Central memory CD4-positive, alpha-beta T cell (primary cell): ENCODE measurements around the gene ADGRG3.
"Not testable (repeated sequence)": the region's sequence is repeated elsewhere in the genome, so short reads cannot be mapped to it uniquely, and the experiment has no call there.

ENCODE experiments used
- DNase-seq: peaks from one replicate; pipeline ENCODE4 v3.0.0; 2022

ADGRG3 gene

DNA sequence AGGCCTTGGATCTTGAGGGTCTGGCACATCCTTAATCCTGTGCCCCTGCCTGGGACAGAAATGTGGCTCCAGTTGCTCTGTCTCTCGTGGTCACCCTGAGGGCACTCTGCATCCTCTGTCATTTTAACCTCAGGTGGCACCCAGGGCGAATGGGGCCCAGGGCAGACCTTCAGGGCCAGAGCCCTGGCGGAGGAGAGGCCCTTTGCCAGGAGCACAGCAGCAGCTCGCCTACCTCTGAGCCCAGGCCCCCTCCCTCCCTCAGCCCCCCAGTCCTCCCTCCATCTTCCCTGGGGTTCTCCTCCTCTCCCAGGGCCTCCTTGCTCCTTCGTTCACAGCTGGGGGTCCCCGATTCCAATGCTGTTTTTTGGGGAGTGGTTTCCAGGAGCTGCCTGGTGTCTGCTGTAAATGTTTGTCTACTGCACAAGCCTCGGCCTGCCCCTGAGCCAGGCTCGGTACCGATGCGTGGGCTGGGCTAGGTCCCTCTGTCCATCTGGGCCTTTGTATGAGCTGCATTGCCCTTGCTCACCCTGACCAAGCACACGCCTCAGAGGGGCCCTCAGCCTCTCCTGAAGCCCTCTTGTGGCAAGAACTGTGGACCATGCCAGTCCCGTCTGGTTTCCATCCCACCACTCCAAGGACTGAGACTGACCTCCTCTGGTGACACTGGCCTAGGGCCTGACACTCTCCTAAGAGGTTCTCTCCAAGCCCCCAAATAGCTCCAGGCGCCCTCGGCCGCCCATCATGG lies 4.0 kb upstream of the ADGRG3 start:
- no peak for DNase-seq

DNA sequence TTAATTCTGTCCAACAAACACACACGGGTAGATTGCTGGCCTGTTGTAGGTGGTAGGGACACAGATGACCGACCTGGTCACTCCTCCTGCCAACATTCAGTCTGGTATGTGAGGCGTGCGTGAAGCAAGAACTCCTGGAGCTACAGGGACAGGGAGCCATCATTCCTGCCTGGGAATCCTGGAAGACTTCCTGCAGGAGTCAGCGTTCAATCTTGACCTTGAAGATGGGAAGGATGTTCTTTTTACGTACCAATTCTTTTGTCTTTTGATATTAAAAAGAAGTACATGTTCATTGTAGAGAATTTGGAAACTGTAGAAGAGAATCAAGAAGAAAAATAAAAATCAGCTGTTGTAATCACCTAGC lies 3.5 kb upstream of the ADGRG3 start:
- DNase-seq: no peak

DNA sequence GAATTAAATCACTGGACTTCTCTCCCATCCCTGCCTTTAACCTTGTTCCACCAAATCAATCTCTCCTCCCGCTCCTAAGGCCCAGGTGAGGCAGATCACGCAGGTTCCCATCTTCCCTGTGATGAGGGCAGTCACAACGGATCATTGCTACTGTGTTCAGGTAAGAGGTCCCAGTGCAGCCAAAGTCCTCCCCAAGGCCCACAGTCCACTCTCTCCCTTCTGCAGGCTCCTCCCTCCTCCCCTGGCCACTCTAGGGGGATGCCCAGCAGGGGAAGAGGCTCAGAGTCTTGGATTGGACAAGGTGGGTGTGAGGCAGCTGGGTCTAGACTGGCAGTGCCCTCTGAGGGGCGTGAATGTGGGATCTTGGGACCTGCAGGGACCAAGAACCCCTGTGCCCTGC lies 2.6 kb upstream of the ADGRG3 start:
- DNase-seq: no peak

DNA sequence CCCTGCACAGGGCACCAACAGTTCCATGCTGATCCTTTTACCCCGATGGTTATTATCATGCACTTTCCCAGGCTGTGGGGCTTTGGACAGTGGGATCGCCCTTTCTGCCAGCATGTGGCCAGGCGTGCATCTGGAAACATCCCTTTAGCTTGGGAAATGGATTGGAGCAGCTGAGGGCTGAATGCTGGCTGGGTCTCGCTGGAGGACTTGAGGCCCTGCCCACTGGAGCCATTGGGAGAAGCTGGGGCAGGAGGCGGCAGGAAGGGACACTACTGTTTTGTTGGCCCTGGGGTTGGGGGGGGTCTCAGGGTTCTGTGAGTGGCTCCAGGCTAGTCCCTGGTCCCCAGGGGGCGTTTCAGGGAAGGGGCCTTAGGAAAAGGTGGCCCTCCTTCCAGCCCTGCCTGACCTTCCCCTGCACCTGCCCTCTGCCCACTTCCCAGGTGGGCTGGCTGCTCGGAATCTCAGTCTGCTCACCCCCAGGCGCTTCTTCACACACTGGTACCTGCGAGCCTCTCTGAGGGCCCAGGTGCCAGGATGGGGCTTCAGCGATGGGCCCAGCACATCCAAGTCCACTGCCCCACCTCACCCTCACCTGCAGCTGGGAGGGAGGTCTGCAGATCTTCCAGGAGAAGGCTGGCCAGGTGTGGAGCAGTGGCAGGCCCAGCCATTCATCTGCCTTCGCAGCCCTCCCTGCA lies 1.6 kb upstream of the ADGRG3 start:
- no peak for DNase-seq

DNA sequence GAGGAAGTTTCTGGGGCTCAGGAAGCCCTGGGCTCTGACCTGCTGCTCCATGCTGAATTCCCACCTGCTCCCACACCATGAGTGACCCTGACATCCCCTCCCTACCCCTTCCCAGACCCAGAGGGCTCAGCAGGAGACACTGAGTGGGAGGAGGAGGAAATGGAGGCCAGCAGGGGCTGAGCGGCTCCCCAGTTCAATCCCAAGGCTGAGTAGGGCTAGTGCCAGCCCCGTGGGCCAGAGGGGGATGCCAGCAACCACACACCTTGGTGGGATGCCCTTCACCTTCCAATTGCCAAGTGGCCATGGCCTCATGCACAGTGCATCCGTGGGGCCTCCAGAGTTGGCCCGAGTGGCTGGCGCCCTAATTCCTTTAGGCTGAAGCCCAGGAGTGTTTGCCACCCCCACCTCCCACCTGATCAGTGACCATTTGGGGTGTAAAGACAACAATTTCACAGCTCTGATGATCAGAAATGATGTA lies 1.0 kb upstream of the ADGRG3 start:
- DNase-seq: no peak

DNA sequence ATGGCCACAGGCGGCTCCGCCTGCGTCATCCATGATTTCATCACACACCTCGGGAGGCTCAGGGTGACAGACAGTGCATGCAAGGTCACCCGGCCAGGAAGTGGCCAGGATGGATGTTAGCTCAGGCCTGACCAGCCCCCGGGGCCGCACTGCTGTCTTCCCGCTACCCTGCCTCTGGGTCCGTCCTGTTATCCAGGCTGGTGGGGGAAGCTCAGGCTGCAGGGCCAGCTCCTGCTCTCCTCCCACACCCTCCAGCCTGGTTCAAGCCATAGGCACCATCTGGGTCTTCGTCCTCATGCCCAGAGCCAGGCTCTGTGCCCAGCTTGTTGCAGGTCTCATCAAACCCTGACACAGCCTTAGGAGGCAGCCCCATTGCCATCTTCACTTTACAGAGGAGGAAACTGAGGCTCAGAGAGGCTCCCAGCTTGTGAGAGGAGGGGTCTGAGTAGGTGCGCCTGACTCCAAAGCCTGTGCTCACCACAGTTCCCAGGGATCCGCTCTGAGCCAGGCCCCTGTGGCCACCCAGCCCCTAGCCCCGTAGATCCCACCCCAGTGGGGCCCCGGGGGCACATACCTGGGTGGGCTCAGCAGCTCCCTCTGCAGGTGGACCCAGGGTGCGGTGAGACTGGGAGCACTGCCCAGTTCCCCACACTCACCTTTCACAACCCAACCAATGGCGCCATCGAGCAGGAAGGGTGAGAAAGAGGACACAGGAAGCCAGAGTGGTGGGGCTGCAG lies 412 bp upstream of the ADGRG3 start:
- no peak for DNase-seq

DNA sequence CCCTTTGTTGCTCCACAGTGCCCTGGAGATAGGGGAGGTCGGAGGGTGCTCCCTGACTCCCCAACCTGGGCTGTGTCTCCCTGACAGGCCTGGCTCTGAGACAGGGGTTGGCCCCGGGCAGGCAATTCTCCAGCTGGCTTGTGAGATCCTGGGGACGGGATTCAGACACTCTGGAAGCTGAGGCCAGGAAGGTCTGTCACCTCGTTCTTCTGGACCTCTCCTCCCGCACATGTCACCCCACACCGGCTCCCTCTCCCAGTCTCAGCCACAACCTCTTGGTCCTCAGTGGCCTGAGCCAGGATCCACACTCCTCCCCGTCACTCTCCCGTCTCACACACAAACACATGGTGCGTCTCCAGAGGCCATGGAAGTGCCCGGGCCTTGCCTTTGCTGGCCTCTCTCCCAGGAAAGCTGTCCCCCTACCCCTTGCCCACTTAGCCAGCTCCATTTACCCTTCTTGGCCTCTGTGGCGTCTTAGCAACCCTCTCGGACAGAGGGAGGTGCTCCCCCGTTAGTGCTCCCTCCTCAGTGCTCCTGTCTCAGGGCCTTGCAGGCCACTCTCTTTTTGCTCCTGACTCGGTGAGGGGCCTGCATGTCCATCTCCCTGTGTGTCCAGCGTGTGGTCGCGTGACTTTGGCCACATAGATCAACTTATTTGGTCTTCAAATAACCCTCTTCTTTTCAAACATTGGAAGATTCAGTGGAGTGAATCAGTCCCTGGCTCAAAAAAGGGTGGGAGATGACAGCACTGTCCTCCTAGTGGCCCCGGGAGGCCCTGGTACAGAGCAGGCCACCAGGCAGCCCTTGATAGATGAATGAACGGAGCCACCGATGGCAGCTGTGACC lies 747 bp downstream of the ADGRG3 start:
- DNase-seq: no peak

DNA sequence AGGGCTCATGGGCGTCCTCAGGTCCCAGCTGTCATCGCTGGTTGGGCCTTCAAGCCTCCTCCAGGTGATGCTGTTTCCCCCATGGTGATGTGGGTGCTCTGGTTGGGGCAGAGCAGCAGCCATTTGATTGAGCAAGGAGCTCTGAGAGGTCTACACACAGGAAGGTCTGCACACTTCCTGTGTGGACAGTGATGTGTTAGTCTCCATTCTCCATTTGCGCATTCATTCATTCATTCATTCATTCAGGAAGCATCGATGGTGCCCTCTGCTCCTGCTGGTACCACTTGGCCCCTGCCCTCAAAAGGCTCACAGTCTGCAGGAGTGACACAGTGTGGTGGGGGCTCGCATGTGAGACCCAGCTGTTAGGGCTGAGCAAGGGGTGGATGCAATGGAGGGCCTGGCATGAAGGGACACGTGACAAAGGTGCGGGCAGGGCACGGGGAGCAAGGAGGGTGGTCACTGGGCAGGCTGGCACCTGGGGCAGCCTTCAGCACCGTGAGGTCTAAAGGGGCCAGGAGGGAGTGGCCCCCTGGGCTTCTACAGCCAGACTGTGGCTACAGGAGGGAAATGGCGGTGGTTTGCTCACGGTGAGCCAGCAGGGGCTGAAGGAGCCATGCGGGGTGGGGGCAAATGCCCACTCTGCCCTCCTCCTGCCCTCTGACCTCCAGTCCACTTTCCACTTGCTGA lies 1.5 kb downstream of the ADGRG3 start:
- DNase-seq: no peak

DNA sequence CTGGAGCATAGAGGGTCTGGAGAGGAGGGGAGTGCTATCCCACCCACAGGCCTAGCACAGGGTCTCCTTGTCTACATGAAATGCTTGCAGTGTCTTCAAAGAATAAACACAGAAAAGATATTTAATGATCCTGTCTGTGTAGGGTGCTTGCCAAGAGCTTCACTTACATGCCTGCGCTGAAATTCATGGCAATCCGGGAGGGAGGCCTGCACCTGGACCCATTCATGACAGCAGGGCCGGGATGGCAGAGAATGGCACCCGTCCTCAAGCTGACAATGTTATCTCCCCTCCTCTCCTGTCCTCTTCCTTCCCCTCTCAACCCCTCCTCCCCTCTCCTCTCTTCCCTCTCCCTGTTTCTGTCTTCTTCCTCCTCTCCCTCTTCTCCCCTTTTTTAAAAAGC lies 2.1 kb downstream of the ADGRG3 start:
- DNase-seq: no peak

DNA sequence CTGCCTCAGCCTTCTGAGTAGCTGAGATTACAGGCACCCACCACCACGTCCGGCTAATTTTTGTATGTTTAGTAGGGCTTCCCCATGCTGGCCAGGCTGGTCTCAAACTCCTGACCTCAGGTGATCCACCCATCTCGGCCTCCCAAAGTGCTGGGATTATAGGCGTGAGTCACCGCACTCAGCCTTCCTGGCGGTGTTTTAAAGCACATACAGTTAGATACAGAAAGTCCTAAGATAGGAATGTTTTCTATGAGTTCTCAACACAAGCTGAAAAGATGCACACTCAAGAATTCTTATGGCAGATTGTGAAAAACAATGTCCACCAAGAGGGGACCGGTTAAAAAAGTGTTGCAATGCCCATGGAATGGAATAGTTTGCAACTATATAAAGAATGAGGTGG lies 3.3 kb downstream of the ADGRG3 start:
- not testable (repeated sequence) for DNase-seq

DNA sequence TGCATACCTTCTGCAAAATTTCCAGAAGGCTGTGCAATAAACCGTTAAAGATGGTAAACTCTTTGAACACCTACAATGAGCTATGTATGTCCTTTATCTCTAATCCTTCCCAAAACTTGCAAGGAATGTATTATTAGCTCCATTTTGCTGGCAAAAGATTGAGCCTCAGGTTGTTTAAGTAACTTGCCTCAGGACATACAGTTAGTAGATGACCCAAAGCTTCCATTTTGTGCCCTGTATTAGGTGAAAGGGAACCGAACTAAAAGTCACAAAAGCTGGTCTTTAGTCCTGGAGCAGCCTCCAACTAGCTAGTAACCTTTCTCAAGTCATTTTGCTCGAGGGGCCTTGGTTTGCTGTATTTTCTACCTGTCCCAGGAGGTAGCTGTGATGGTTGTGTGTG lies 4.3 kb downstream of the ADGRG3 start:
- DNase-seq: no peak

DNA sequence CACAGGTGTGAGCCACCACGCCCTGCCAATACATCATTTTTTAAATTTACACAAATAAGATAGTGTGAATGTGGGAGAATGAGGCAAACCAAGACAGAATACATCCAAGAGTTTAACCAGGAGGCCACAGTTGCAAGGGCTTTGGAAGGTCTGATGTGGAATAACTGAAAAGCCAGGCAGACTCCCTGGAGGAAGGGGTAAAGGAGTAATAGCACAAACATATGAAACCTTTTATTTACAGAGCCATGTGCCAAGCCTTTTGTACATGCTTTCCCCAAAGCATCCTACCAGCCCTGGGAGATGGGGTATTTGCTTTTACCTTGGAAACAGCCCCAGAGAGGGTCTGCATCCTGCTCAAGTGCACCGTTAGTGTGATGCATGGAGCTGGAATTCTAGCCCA lies 4.7 kb downstream of the ADGRG3 start:
- DNase-seq: no peak

DNA sequence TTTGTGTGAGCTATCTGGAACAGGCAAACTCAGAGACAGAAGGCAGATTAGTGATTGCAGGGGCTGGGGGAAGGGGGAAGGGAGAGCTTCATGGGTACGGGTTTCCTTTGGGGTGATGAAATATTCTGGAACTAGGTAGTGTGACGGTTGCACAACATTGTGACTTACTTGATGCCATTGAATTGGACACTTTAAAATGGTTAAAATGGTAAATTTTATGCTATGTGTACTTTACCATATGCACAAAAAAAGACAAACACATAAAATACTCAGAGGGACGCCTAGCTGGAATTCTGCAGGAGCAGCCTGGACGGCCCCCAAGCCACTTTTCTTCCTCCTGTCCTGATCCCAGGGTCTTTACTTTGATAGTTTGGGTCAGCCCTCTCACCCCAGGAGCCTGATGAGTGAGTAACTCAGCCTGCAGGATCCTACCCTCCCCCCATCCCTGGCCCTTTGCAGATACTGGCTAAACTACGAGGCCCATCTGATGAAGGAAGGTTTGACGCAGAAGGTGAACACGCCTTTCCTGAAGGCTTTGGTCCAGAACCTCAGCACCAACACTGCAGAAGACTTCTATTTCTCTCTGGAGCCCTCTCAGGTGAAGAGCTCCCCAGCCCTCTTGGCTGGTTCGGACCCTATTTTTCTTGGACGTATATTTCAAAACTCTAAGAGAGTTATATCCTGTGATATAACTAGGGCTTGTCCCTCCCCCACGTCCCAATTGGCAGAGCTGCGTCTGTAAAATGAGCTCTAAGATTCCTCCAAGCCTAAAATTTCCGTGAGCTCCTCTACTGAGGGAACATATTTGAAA lies 7.8 kb downstream of the ADGRG3 start:
- no peak for DNase-seq

DNA sequence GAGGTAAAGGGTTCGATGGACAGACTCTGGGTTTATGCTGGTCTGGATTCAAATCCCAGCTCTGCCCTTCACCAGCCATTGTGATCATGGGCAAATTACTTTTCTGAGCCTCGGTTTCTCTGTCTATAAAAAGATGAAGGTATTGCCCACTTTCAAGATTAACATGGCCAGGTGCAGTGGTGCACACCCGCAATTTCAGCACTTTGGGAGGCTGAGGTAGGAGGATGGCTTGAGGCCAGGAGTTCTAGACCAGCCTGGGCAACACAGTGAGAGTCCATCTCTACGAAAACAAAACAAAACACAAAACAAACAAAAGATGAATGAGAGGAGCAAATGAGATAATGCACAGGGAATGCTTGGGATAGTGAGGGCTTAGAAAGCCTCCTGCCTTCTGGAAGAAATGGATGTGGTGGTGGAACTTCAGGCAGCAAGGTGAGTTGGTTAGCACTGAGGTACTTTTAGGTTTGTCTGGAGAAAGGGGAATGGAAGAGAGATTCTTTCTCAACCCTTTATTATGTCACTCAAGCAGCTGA lies 8.5 kb downstream of the ADGRG3 start:
- no peak for DNase-seq

DNA sequence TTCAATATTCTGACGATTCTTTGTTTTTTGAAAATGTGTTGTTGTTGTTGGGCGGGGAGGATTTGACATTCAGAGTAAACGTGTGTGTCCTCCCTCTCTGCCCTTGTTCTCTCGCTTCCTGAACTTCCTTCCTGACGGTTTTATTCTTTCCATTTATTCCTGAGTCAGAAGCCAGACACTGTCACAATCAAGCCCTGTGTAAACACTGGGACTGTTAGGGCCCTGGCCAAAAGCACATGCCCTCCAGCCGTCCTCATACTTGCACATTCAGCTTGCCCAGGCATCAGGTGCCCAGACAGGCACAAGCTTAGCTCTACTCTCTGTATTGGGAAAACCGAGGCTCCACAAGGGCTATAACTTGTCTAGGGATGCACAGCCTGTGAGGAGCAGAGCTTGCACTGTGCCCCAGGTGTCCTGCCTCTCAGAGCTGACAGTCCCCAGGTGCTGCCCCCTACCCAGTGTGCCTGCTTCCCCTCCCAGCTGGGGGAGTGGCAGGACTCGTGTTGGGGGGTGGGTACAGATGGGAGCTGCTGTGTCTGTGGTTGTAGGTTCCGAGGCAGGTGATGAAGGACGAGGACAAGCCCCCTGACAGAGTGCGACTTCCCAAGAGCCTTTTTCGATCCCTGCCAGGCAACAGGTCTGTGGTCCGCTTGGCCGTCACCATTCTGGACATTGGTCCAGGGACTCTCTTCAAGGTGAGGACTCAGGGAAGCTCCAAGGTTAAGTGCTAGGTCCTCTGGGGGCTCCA lies 9.7 kb downstream of the ADGRG3 start:
- no peak for DNase-seq

DNA sequence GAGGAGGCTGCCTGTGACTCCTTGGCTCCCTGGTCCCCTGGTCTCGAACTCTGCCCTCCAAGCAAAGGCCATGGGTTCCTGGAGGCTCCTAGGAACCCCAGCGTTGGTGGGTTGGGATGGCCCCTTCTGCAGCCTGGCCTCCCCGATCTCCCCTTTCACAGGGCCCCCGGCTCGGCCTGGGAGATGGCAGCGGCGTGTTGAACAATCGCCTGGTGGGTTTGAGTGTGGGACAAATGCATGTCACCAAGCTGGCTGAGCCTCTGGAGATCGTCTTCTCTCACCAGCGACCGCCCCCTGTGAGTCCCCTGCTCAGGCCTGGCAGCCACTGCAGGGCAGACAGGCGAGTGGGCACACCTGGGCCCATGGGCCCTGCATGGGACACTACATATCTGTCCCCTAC lies 10.9 kb downstream of the ADGRG3 start:
- DNase-seq: no peak

DNA sequence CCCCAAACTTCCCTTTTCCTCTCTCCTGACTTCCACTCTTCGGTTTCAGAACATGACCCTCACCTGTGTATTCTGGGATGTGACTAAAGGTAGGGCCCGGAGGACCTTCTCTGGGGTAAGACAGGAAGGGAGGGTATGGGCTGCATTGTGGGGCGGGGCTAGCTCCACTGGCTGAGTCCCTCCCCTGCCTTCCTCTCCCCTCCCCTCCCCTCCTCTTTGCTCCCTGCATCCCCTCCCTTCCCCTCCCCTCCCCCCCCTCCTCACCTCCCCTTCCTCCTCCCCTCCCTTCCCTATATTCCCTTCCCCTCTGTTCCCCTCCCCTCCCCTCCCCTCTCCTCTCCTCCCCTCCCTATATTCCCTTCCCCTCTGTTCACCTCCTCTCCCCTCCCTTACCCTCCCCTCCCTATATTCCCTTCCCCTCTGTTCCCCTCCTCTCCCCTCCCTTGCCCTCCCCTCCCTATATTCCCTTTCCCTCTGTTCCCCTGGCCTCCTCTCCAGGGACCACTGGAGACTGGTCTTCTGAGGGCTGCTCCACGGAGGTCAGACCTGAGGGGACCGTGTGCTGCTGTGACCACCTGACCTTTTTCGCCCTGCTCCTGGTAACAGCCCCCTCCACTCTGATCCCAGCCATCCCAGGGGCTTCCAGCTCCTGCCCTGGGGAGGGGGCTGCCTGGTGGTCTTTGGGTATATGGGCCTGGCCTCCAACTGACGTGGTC lies 11.8 kb downstream of the ADGRG3 start:
- no peak for DNase-seq

DNA sequence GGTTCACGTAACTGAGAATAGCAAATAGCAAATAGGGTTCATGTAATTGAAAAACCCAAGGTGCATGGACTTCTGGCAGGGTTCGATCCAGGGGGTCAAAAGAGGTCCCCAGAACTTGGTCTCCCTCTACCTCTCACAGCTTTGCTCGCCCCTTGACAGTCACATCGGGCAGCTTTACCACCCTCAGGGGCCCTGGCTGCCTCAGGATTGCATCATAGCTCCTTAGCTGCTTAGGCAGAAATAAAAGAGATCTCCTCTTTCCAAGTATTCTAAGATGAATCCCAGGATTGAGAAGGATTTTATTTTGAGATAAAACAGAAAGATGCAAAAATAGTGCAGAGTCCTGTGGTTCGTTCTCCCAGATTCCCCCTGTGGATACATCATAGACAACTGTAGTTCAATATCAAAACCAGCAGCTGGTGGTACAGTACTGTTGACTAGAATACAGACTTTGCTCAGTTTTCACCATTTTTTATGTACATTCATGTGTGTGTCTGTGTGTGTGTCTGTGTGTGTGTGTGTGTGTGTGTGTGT lies 12.8 kb downstream of the ADGRG3 start:
- DNase-seq: no peak

DNA sequence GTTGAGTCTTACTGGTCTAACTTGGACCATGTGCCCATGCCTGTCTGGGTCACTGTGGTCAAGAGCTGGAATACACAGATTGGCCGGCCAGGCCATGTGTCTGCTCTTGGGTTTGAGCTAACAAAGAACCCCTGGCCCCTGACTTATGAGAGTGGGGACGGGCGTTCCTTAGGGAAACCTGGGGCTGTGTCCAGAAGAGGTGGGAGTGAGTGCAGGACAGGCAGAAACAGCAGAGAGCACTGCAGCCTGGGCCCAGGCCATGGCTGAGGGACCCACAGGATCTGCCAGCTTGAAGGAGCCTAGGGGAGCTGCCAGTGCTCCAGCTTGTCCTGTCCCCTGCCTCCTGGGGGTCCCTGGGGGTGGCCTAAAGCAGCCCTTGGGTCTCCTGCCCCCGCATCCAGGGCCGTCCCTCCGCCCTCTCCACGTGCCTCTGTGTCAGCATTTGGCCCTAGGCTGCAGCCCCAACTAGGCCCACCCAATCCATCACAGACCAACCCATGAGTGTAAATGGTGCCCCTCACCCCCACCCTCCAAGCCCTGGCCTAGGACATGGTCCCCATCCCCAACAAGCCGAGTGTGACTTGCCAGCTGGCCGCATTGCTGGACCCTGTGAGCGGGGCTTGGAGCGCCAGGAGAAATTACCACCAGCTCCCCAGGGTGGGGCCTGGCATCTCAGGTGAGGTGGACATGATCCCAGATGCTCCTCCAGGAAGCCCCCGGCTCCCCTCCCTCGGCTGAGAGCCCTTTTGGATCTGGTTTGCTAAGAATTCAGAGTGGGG lies 14.0 kb downstream of the ADGRG3 start:
- DNase-seq: no peak
